H1 (cell line): ENCODE measurements around the gene COL20A1. TPM values are rescaled to one million over a fixed set of nuclear protein-coding genes. Genes with fewer than 3 reads are reported as not detected.

Experiments
- CBX8 ChIP-seq: fragments of 300-800, 300-1000 bp; sonication (generic); IDR thresholded peaks from 2 replicates; pipeline ENCODE4 v1.7.1; 2016; ENCODE audit warnings: low read depth, low read length, borderline replicate concordance
- CREB1 ChIP-seq: IDR thresholded peaks from 2 replicates; pipeline ENCODE4 v1.6.1; 2012; ENCODE audit warnings: inconsistent platforms
- EP300 ChIP-seq, 2 experiments: IDR thresholded peaks; 1 replicate in 1 of 2; 2 replicates in 1 of 2; pipeline ENCODE4 v1.6.1; 2011 to 2012; ENCODE audit warnings: low read depth in 2 of 2, low read length in 2 of 2, mild to moderate bottlenecking in 2 of 2, borderline replicate concordance in 1 of 2, inconsistent platforms in 1 of 2, moderate library complexity in 1 of 2
- GTF2F1 ChIP-seq: IDR thresholded peaks from 2 replicates; pipeline ENCODE4 v1.6.1; 2012; ENCODE audit warnings: low read depth, low read length, improper control_type of control experiment, borderline replicate concordance
- JUND ChIP-seq: IDR thresholded peaks from 2 replicates; pipeline ENCODE4 v1.6.1; 2011; ENCODE audit warnings: mild to moderate bottlenecking, improper control_type of control experiment, low read length
- MAFK ChIP-seq: IDR thresholded peaks from 2 replicates; pipeline ENCODE4 v1.6.1; 2012; ENCODE audit warnings: low read depth, mild to moderate bottlenecking, improper control_type of control experiment, low read length
- POLR2A ChIP-seq, 2 experiments: IDR thresholded peaks; 1 replicate in 1 of 2; 2 replicates in 1 of 2; pipeline ENCODE4 v1.6.1; 2011; ENCODE audit warnings: low read depth in 2 of 2, low read length in 2 of 2, mild to moderate bottlenecking in 2 of 2; ENCODE audit errors: control extremely low read depth in 1 of 2
- RNF2 ChIP-seq: fragments of 200-900, 300-1000 bp; sonication (generic); IDR thresholded peaks from 2 replicates; pipeline ENCODE4 v1.7.1; 2016; ENCODE audit warnings: borderline replicate concordance, low read depth, mild to moderate bottlenecking, antibody characterized with exemption, low read length; ENCODE audit not compliant: poor library complexity, severe bottlenecking; ENCODE audit errors: missing control alignments
- SIRT6 ChIP-seq: IDR thresholded peaks from one replicate; pipeline ENCODE4 v1.7.1; 2012; ENCODE audit warnings: low read length, inconsistent platforms
- TCF12 ChIP-seq: IDR thresholded peaks from 2 replicates; pipeline ENCODE4 v1.6.1; 2011; ENCODE audit warnings: low read depth, mild to moderate bottlenecking, low read length
- polyA plus RNA-seq, 7 experiments: library from polyadenylated mRNA; depleted of rRNA in 3 of 7; stranded (reverse) in 5 of 7; unstranded in 2 of 7; fragments of >200 nt in 5 of 7; fragments of 200-250 nt in 2 of 7; gene quantifications; 1 replicate in 5 of 7; 2 replicates in 1 of 7; 4 replicates in 1 of 7; pipeline versions ENCODE4 v1.2.1 to v1.2.3, GENCODE V29; 2011 to 2013; ENCODE audit warnings: missing spikeins in 2 of 7, mixed read lengths in 2 of 7
- total RNA-seq: library from RNA; stranded (reverse); fragmentation: NEBNext Ultra II Directional; extraction: Animal tissue kit (Norgen Biotek cat#: 25700); gene quantifications from 2 replicates; pipeline ENCODE4 v1.2.1, GENCODE V29; 2021
- TF ChIP-seq, protein P1 (sequence below): fragments of 300-600 bp; sonication (generic); IDR thresholded peaks from 2 replicates; pipeline ENCODE4 v1.7.1; 2012; ENCODE audit warnings: low read length, moderate library complexity, mild to moderate bottlenecking, inconsistent platforms; ENCODE audit not compliant: insufficient replicate concordance

COL20A1 gene
- total and polyA plus RNA-seq, 2 of the 8 experiments (the other 6 are each of a cell fraction or from before 2014, with no cell fraction given): 0.19 to 0.21 TPM

DNA sequence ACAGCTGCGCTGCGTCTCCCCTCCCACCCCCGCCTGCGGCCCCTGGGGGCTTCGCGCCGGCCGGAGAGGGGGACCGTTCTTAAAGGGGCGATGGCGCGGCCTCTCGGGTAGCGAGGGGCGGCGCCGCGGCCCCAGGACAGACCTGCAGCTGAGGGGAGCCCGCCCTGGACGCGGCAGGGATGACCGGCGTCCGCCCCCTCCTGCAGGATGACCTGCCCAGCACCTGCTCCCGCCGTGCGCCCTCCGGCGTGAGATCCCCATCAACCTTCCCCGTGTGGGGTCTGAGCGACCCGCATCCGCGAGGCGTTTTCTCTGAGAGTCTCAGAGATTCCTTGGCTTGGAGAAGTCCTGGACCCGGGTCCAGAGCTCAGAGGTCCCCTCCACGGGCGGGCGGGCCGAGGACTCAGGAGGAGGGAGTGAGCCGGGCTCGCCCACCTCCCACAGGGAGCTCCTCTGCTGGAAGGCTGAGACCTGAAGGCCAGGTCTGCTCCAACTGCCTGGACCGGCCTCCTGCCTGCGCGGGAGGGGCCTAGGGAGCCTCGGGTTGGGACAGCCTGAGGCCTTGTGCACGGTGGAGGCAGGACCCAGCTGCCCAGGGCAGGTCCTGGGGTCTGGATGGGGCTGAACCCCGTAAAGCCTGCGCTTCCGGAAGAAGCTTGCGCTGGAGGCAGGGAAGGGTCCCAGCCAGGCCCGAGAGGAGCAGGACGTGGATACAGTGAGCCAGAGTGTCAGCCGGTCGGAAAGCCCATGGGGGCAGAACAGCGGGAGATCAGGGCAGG, 38.2 kb upstream of the COL20A1 start (continued):
- TF ChIP-seq, protein P1, sequence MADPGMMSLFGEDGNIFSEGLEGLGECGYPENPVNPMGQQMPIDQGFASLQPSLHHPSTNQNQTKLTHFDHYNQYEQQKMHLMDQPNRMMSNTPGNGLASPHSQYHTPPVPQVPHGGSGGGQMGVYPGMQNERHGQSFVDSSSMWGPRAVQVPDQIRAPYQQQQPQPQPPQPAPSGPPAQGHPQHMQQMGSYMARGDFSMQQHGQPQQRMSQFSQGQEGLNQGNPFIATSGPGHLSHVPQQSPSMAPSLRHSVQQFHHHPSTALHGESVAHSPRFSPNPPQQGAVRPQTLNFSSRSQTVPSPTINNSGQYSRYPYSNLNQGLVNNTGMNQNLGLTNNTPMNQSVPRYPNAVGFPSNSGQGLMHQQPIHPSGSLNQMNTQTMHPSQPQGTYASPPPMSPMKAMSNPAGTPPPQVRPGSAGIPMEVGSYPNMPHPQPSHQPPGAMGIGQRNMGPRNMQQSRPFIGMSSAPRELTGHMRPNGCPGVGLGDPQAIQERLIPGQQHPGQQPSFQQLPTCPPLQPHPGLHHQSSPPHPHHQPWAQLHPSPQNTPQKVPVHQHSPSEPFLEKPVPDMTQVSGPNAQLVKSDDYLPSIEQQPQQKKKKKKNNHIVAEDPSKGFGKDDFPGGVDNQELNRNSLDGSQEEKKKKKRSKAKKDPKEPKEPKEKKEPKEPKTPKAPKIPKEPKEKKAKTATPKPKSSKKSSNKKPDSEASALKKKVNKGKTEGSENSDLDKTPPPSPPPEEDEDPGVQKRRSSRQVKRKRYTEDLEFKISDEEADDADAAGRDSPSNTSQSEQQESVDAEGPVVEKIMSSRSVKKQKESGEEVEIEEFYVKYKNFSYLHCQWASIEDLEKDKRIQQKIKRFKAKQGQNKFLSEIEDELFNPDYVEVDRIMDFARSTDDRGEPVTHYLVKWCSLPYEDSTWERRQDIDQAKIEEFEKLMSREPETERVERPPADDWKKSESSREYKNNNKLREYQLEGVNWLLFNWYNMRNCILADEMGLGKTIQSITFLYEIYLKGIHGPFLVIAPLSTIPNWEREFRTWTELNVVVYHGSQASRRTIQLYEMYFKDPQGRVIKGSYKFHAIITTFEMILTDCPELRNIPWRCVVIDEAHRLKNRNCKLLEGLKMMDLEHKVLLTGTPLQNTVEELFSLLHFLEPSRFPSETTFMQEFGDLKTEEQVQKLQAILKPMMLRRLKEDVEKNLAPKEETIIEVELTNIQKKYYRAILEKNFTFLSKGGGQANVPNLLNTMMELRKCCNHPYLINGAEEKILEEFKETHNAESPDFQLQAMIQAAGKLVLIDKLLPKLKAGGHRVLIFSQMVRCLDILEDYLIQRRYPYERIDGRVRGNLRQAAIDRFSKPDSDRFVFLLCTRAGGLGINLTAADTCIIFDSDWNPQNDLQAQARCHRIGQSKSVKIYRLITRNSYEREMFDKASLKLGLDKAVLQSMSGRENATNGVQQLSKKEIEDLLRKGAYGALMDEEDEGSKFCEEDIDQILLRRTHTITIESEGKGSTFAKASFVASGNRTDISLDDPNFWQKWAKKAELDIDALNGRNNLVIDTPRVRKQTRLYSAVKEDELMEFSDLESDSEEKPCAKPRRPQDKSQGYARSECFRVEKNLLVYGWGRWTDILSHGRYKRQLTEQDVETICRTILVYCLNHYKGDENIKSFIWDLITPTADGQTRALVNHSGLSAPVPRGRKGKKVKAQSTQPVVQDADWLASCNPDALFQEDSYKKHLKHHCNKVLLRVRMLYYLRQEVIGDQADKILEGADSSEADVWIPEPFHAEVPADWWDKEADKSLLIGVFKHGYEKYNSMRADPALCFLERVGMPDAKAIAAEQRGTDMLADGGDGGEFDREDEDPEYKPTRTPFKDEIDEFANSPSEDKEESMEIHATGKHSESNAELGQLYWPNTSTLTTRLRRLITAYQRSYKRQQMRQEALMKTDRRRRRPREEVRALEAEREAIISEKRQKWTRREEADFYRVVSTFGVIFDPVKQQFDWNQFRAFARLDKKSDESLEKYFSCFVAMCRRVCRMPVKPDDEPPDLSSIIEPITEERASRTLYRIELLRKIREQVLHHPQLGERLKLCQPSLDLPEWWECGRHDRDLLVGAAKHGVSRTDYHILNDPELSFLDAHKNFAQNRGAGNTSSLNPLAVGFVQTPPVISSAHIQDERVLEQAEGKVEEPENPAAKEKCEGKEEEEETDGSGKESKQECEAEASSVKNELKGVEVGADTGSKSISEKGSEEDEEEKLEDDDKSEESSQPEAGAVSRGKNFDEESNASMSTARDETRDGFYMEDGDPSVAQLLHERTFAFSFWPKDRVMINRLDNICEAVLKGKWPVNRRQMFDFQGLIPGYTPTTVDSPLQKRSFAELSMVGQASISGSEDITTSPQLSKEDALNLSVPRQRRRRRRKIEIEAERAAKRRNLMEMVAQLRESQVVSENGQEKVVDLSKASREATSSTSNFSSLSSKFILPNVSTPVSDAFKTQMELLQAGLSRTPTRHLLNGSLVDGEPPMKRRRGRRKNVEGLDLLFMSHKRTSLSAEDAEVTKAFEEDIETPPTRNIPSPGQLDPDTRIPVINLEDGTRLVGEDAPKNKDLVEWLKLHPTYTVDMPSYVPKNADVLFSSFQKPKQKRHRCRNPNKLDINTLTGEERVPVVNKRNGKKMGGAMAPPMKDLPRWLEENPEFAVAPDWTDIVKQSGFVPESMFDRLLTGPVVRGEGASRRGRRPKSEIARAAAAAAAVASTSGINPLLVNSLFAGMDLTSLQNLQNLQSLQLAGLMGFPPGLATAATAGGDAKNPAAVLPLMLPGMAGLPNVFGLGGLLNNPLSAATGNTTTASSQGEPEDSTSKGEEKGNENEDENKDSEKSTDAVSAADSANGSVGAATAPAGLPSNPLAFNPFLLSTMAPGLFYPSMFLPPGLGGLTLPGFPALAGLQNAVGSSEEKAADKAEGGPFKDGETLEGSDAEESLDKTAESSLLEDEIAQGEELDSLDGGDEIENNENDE: no peak
- TF ChIP-seq POLR2A (IDR thresholded peaks at IDR 0.05; ENCODE audit: control extremely low read depth in 1 of 2, low read depth in 2 of 2, low read length in 2 of 2): no peak
- no peak for TF ChIP-seq JUND
- TF ChIP-seq TCF12: no peak
- no peak for TF ChIP-seq RNF2
- TF ChIP-seq CBX8: no peak
- TF ChIP-seq SIRT6: no peak
- TF ChIP-seq GTF2F1: no peak
- TF ChIP-seq CREB1: no peak
- TF ChIP-seq EP300 (IDR thresholded peaks at IDR 0.05; ENCODE audit: borderline replicate concordance in 1 of 2, low read depth in 2 of 2, low read length in 2 of 2): no peak
- no peak for TF ChIP-seq MAFK
